ENCODE data around the gene HOXC11. TPM values are rescaled to one million over a fixed set of nuclear protein-coding genes. Genes with fewer than 3 reads are reported as not detected.

HOXC11 gene
- total and polyA plus RNA-seq, 2 of the 4 experiments (the other 2 are of a cell fraction), result not detected

DNA sequence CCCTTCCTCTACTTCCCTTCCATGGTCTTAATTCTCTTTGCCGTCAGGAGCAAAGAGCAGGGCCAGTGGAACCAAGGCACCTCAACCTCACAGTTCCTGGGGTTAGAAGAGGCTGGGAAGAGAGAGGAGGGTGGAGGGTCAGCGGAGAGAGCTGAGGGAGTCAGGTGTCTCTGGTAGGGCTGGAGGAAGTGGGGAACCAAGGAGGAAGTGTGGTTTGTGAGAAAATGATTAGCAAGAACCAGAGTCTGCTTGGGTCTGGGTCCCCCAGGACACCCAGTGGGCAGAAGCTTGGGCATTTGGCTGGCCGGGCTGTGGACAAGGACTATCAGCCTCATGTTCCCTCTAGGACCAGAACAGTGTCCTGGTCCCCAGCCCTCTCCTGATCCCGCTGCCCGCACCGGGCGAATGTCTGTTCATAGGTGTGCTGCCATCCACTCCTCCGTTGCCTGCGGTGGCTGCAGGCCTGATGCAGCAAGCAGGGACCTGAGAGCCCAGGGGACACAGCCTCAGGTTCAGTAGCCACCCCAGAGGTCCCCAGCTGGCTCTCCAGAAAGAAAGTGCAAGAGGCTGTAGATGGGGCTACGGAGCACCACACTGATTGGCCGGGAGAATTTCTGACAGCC lies 15.9 kb upstream of the HOXC11 start:
- no peak for ATAC-seq (ENCODE audit: low read depth)
- 26% methylated on average over 4 of the region's 11 CpGs; no CpG with 5 or more reads in 1 of the 2 experiments for WGBS, 2 experiments (ENCODE audit: extremely low coverage in 2 of 2, insufficient read length in 1 of 2)
- H4K5ac ChIP-seq (ENCODE audit: low read depth, low read length), result no peak overlapping the region
- H3K9me1 ChIP-seq (ENCODE audit: insufficient read depth, low read length), result no peaks in the 10 kb centered on the region
- no peaks in the 10 kb centered on the region for H3K36me3 ChIP-seq (ENCODE audit: control insufficient read depth, insufficient read depth, low read length)
- no peak overlapping the region for H2BK120ac ChIP-seq (ENCODE audit: low read depth, low read length)
- no peak overlapping the region for H3K9ac ChIP-seq (ENCODE audit: low read depth, low read length)
- intact Hi-C loops (cut with micrococcal nuclease), result no loop called here
- CTCF ChIA-PET, result no interaction called here
- in situ Hi-C loops (cut with MboI; ENCODE audit: low sequenced_read_pairs), result no loop called here
- no peak overlapping the region for H3K4me2 ChIP-seq (ENCODE audit: low read depth, low read length)
- H3K4me1 ChIP-seq (ENCODE audit: control insufficient read depth, insufficient read depth, low read length), result no peaks in the 10 kb centered on the region
- H3K27ac ChIP-seq (ENCODE audit: insufficient read depth, low read length), result no peak overlapping the region
- H3K14ac ChIP-seq (replicated peaks; ENCODE audit: low read depth, low read length), result no peak overlapping the region
- no peak overlapping the region for H3K23ac ChIP-seq (ENCODE audit: low read depth, low read length)
- H4K91ac ChIP-seq (ENCODE audit: insufficient read depth, low read depth, low read length), result no peak overlapping the region
- H3K27me3 ChIP-seq (ENCODE audit: control insufficient read depth, insufficient read depth, low read length), result peaks cover 96% of the 10 kb centered on the region
- H4K8ac ChIP-seq (ENCODE audit: low read depth in 2 of 2, low read length in 2 of 2), result no peak overlapping the region
- H2BK15ac ChIP-seq (ENCODE audit: low read depth, low read length), result no peak overlapping the region
- H2BK20ac ChIP-seq (ENCODE audit: low read depth, low read length), result no peak overlapping the region
- H2BK5ac ChIP-seq (ENCODE audit: low read depth, low read length, poor library complexity, severe bottlenecking), result no peak overlapping the region
- peaks cover 6% of the 10 kb centered on the region for H3K9me3 ChIP-seq (ENCODE audit: control insufficient read depth, insufficient read depth, low read length)
- H2AFZ ChIP-seq (replicated peaks; ENCODE audit: low read length, poor library complexity), result no peak overlapping the region
- no peak overlapping the region for H3K4me3 ChIP-seq (ENCODE audit: insufficient read depth, low read depth, low read length)
- POLR2A ChIA-PET (ENCODE audit: unreplicated experiment), result no interaction called here
- no peak overlapping the region for H3K56ac ChIP-seq (ENCODE audit: extremely low read depth, insufficient read depth, low read length)
- no peaks in the 10 kb centered on the region for H4K20me1 ChIP-seq (ENCODE audit: insufficient read depth, low read length)
- no peaks in the 10 kb centered on the region for H3K79me1 ChIP-seq (ENCODE audit: low read depth in 1 of 2, low read length in 2 of 2)
- no TSS peak for BruUV-seq (replicated peaks)
- H2AK9ac ChIP-seq (replicated peaks; ENCODE audit: low read depth, low read length, poor library complexity), result no peak overlapping the region
- no peak overlapping the region for H2AK5ac ChIP-seq (ENCODE audit: low read depth, low read length)
- DNase-seq, result no peak
- dilution Hi-C loops (cut with HindIII; ENCODE audit: low sequenced_read_pairs, unreplicated experiment), result no loop called here
- H3K18ac ChIP-seq (ENCODE audit: low read depth, low read length), result no peak overlapping the region
- no peak overlapping the region for H3K4ac ChIP-seq (ENCODE audit: low read depth, low read length)
- TF ChIP-seq MXI1 (IDR thresholded peaks at IDR 0.05; ENCODE audit: borderline replicate concordance, low read depth, low read length) (no peak), RAD21 (IDR thresholded peaks at IDR 0.05; ENCODE audit: low read length) (no peak), RCOR1 (IDR thresholded peaks at IDR 0.05; ENCODE audit: insufficient replicate concordance, low read length) (no peak)
- TF ChIP-seq, protein P1, sequence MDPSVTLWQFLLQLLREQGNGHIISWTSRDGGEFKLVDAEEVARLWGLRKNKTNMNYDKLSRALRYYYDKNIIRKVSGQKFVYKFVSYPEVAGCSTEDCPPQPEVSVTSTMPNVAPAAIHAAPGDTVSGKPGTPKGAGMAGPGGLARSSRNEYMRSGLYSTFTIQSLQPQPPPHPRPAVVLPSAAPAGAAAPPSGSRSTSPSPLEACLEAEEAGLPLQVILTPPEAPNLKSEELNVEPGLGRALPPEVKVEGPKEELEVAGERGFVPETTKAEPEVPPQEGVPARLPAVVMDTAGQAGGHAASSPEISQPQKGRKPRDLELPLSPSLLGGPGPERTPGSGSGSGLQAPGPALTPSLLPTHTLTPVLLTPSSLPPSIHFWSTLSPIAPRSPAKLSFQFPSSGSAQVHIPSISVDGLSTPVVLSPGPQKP (IDR thresholded peaks at IDR 0.05; ENCODE audit: borderline replicate concordance, low read depth, low read length), result no peak
